ENCODE results near the gene SOX30.

Gene SOX30

DNA sequence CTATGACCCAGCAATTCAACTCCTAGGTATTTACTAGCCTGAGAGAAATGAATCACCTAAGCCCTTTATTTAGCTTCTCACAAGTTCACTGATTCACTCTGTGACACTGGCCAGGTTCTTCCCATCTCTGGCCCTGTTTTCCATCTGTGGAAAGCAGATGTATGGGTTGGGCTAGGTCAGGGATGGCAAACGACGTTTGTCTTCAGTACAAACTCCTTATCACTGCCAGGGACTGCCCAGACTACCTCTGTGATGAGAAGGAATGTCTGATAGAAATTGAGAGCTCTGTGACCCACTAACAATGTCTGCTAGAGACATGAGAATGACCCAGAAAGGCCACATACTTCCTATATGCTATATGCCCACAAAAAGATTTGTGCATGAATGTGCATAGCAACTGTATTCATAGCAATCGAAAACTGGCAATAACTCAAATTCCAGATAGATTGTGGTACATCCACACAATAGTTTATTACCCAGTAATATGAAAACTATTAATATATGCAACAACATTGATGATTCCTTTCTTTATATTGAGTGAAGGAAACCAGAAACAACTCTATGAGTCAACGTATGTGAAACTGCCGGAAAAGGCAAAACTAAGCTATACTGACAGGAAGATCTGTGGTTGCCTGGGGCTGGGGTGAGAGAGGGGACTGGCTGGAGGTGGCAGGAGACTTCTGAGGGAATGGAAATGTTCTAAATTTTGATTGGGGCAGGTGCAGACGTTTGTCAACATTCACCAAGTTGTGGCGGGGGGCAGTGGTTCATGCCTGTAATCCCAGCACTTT is 44.7 kb downstream of the SOX30 start:
- DNase-seq, result no peak

DNA sequence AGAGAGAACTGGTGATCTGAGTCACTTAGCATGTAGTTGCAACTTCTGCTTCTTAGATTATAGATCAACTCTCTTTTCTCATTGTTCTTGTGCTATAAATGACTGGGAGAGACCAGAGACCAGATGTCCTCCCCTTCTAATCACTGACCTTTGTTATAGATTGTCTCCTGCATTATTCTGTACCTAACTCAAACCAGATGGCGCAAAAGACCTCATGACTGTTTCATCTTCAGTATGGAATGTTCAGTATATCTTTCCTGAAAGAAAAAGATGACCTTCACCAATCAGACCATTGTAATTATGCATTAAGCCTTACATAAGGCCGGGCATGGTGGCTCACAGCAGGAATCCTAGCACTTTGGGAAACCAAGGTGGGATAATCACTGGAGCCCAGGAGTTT is 46.2 kb downstream of the SOX30 start:
- no peak for DNase-seq

- DNase-seq, result no peak
These were observed 48.7 kb downstream of the SOX30 start for GRCh38 chr5:157603333-157604190.

DNA sequence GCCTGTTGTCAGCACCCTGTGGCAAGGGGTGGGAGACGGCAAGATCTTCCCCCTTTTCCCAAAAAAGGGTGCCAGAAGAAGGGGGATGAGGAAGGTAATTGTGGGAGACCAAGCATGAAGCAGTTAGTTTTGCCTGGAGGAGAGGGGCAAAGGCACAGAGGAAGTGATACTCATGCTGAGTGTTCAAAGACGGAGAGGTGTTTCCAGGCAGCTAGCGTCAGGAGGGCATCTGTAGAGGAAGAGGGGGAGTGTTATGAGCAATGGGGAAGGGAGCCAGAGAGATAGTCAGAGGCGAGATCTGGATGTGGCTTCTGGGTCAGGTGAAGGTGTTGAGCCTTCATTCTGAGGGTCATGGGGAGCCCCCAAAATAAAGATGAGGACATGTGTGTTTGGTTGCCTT is 49.7 kb downstream of the SOX30 start:
- DNase-seq, result no peak

GRCh38 chr5:157600252-157600651 is 52.0 kb downstream of the SOX30 start:
- DNase-seq, result no peak

DNA sequence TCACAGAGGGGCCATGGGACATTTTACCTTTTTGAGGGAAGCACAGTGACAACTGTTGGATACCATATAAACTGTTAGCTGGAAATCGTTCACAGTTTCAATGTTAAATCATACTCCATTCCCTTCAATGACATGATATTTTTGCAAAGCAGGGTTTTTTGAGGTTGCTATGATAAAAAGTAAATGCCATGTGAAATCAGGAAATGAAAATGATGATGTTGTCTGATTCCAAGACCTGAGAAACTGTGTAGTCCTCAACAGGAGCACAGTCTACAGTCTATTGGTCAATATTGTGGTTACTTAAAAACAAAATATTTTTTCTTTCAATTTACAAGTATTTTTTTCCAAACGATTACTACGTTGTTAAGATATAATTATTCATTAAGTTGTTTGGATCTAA is 52.7 kb downstream of the SOX30 start:
- no peak for DNase-seq

GRCh38 chr5:157598350-157598936 is 53.8 kb downstream of the SOX30 start:
- no peak for DNase-seq

DNA sequence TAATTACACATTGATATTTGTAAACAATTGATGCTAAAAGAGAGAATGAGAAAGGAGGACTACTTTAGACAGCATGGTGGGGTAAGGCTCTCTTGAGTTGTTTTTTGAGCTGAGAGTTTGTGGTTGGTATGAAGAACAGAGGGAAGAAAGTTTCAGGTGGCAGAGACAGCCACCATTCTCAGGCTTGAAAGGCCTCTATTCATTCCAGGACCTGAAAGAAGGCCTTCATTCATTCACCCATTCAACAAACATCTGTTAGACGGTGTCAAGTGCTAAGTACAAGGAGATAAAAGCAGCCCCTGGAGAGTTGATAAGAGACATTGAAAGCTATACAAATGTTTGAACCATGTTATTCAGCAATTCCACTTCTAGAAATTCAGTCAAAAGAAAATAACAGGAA is 55.0 kb downstream of the SOX30 start:
- no peak for DNase-seq

- no peak for DNase-seq
These were observed 55.8 kb downstream of the SOX30 start for GRCh38 chr5:157596487-157596886.

DNA sequence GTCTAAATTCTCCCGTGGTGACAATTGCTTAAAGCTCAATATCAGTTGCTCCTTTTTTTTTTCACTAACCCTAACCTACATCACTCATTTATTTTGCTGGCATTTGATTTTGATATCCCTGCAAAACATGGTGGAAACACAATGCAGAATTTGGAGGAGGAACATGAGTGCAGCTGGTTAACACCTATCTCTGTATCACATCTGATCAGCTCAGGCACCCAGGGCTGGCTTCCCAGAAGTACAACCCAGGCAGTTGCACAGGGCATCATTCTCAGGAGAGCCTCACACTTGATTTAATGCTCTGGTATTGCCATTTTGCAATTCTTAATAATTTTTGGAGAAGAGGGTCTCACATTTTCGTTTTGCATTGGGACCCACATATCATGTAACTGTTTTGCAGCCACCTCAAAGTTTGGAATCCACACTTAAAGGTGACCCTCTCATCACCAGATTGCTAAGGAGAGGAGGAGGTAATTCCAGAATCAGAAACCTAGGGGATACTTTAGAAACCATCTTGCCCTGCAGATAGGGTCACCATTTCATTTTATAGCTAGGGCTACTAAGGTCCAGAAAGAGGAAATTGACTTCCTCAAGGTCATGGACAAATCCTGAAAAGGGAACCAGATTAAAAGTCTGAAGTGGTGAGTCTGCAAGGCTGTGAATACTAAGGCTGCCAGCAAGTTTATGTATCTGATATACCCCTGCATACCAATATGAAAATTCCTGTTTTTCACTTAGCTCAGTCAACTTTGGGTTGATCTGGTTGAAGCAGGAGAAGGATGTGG is 57.4 kb downstream of the SOX30 start:
- no peak for DNase-seq

GRCh38 chr5:157594257-157594656 is 58.0 kb downstream of the SOX30 start:
- no peak for DNase-seq

GRCh38 chr5:157593052-157593757 is 59.0 kb downstream of the SOX30 start:
- DNase-seq, result no peak

DNA sequence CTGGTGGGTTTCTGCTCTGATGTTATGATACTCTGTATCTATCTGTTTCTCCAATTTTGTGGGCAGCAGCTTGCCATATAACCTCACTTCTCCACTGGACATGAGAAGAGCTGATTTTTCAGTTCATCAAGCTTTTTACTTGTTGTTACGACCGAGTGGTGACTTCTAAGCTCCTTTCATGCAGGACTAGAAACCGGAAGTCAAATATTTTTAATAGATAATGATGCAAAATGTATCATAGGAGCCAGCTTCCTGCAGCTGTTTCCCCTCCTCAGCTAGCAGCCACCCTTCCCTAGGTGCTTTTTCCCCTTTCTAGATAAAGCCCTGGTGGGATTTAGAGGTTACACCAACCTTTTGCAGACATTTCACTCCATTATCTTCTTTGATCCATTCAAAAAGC is 59.6 kb downstream of the SOX30 start:
- no peak for DNase-seq

DNA sequence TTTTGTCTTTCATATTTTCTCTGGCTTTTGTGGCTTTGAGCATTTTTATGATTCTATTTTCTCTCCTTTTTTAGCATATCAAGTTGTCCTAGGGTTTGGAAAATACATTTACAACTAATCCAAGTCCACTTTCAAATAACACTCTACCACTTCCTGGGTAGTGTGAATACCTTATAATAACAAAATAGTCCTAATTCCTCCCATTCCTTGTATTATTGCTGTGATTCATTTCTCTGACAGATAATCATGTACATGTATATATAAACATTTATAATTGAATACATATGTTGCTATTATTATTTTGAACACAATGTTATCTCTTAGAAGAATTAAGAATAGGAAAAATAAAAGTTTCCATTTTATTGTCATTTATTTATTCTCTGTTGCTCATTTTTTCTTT is 61.8 kb downstream of the SOX30 start:
- no peak for DNase-seq

DNA sequence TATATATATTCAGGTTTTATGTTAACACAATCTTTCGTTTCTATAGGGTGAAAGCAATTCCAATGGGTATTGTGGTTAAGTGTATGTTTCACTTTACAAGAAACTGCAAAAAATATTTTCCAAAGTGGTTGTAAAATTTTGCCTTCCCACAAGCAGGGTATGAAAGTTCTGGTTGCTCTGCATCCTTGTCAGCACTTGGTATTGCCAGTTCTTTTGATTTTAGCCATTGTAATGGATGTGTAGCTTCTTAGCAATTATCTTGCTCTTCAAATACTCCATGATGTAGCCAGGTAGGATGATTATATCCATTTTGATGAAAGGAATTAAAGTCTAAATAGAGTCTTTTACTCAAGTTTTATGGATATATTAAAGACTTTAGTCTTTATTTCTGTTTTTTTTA is 67.6 kb downstream of the SOX30 start:
- DNase-seq, result no peak

DNA sequence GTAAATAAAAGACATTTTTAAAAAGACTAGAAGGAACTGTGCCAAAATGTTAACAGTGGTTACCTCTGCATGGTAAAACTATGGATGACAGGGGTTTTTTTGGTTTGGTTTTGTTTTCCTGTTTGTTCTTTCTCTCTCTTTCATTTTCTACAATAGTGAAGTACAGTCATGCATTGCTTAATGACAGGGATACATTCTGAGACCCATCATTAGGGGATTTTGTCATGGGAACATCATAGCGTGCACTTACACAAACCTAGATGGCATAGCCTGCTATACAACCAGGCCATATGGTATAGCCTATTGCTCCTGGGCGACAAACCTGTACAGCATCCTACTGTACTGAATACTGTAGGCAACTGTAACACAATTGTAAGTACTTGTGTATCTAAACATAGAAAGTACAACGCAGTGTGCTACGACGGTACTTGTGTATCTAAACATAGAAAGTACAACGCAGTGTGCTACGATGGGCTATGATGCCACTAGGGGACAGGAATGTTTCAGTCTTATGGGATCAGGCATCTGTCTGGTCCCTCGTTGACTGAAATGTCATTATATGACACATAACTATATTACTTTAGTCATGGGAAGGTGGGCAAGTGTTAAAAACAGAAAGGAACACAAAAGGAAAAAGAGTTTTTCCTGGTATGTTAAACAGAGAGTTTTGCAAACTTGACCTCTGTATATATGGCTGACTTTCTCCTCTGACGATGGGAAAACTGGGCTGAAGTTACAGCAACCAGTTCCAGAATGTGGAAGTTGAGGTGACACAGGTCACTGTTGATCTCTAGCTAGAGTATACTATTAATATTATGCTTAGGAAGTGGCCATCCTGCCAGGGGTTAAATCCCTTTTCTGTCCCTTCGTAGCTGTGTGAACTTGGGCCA is 69.3 kb downstream of the SOX30 start:
- no peak for DNase-seq

DNA sequence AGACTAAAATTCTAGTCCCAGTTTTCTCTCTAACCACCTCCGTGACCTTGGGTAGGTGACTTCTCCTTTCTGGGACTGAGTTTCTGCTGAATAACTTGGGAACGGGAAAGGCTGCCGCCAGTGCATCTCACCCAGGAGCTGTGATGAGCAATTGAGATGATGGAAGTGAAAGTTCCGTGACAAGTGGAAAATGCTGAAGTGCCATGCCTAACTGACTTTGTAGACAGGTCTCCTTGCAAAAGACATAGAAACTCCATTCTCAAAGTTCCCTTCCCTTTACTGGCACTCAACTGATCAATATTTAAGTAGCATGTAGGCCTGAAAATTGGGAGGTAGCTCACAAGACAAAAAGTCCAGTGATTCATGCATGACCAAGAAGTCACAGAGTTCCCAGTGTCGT is 70.3 kb downstream of the SOX30 start:
- DNase-seq, result no peak

GRCh38 chr5:157578079-157578780 is 74.0 kb downstream of the SOX30 start:
- DNase-seq, result no peak

DNA sequence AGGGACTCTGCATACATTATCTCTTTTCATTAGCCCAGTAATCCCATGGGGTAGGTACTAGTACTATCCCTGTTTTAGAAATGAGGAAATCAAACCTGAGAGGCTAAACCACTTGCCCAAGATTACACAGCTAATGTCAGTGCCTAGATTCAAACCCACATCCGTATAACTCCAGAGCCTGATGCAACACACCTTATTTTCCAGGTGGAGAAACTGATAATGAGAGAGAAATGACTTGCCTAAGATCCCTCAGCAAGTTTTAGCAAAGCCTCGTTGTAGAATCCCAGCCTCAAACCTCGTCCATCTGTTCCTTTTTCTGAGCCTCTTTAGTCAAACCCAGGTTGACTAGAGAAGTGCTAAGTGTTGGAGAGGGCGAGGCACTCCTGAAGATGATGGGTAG is 75.6 kb downstream of the SOX30 start:
- DNase-seq, result no peak

Measured in NCI-H187 (cell line).